Thyroid gland (tissue), 4 donors: ENCODE data around the gene LRRC28. TPM values are rescaled to one million over a fixed set of nuclear protein-coding genes. Genes with fewer than 3 reads are reported as not detected.

ENCODE experiments used
- DNase-seq, 2 donors: peaks; one replicate each; pipeline ENCODE4 v3.0.0-alpha.2; 2019
- H3K27ac ChIP-seq, 3 donors: fragments of 200-600 bp; sonication (generic); 1 replicate in 2 of 3; 2 replicates in 1 of 3; pipeline ENCODE4 v1.5.1; 2016 to 2019; ENCODE audit warnings: mild to moderate bottlenecking in 1 of 3, moderate library complexity in 1 of 3
- H3K27me3 ChIP-seq: fragments of 200-600 bp; sonication (generic); one replicate; pipeline ENCODE4 v1.5.1; 2019
- H3K36me3 ChIP-seq, 2 donors: fragments of 200-600 bp; sonication (generic); one replicate each; pipeline ENCODE4 v1.5.1; 2016 to 2019
- H3K4me1 ChIP-seq, 2 donors: fragments of 200-600 bp; sonication (generic); one replicate each; pipeline ENCODE4 v1.5.1; 2017 to 2019
- H3K4me3 ChIP-seq, 3 donors: fragments of 200-600 bp; sonication (generic); replicated peaks in 1 of 3; 1 replicate in 2 of 3; 2 replicates in 1 of 3; pipeline ENCODE4 v1.5.1; 2016; ENCODE audit warnings: mild to moderate bottlenecking in 1 of 3
- H3K9me3 ChIP-seq: fragments of 200-600 bp; sonication (generic); one replicate; pipeline ENCODE4 v1.5.1; 2017
- CTCF ChIP-seq, 6 experiments: fragments of 200-600 bp in 3 of 6; fragments of 450-650 bp in 3 of 6; sonication (generic) in 3 of 6; IDR thresholded peaks; one replicate each; pipeline ENCODE4 v1.5.1; 2016 to 2019; ENCODE audit warnings: antibody characterized with exemption in 6 of 6, mild to moderate bottlenecking in 2 of 6, inconsistent platforms in 1 of 6, moderate library complexity in 1 of 6
- POLR2A ChIP-seq, 2 donors: fragments of 450-650 bp; IDR thresholded peaks; one replicate each; pipeline ENCODE4 v1.6.1; 2017; ENCODE audit warnings: antibody characterized with exemption in 2 of 2, mild to moderate bottlenecking in 2 of 2, moderate library complexity in 1 of 2
- WGBS, 2 donors: methylation state at CpG; one replicate each; pipeline ENCODE4 v1.1.5; 2017; 5-methylcytosine and 5-hydroxymethylcytosine counted together
- intact Hi-C: fragments of 100-400 bp; cut with DNase I; formaldehyde crosslinking; loops from one replicate; pipeline ENCODE4 v1.15.1; 2023
- total RNA-seq, 4 donors: library from RNA; depleted of rRNA; stranded (reverse); fragments of >200 nt; gene quantifications; one replicate each; pipeline ENCODE4 v1.2.3, GENCODE V29; 2016

Gene LRRC28
- total RNA-seq, 4 donors from 2014 or later, result 36.1 to 51.6 (median 44.8) TPM

DNA sequence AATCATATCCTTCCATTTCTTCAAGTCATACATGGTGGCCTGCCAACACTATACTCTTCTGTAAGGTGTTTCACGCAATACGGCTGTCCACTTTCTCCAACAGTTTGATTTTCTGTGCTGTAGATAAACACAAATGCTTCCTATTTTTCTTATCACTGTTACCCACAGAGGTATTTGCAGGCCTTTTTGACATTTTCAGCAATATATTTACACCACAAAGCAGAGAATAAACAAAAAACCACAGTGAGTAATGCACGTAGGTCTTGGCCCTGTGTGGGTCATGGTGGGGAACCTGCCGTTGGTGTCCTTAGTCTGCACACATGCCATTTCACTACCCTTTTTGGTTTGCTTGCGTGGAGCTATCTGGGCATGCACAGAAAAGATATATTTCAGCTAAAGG lies 59.5 kb downstream of the LRRC28 start:
- no peak for TF ChIP-seq POLR2A (IDR thresholded peaks at IDR 0.05)
- TF ChIP-seq CTCF (IDR thresholded peaks at IDR 0.05), result no peak
- H3K27me3 ChIP-seq, result no peaks in the 10 kb centered on the region

DNA sequence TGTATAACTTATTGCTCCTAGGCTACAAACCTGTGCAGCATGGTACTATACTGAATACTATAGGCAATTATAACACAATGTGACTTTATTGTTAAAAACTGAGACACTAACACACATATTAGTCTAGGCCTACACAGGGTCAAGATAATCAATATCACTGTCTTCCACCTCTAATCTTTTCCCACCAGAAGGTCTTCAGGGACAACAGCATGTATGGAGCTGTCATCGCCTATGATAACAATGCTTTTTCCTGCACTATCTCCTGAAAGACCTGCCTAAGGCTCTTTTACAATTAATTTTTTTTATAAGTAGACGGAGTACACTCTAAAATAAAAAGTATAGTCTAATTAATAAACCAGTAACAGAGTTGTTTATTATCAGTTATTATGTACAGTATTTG lies 60.9 kb downstream of the LRRC28 start:
- Histone ChIP-seq H3K4me1 (peaks cover 2 to 6% of the 10 kb centered on the region in 2 donors), H3K27ac (no peak overlapping the region), H3K9me3 (no peaks in the 10 kb centered on the region), H3K27me3 (no peaks in the 10 kb centered on the region), H3K36me3 (no peaks in the 10 kb centered on the region), H3K4me3 (no peak overlapping the region)
- no peak for TF ChIP-seq POLR2A (IDR thresholded peaks at IDR 0.05)
- TF ChIP-seq CTCF (IDR thresholded peaks at IDR 0.05), result no peak
- no peak for DNase-seq
- WGBS, 2 donors, result 72 to 99% methylated on average over 2 of the region's 2 CpGs
- intact Hi-C loops, result no loop called here

More for the DNA sequence above, 59.5 kb downstream of the LRRC28 start:
- Histone ChIP-seq H3K4me3 (no peak overlapping the region), H3K36me3 (no peaks in the 10 kb centered on the region), H3K4me1 (peaks cover 11 to 17% of the 10 kb centered on the region in 2 donors), H3K9me3 (no peaks in the 10 kb centered on the region), H3K27ac (no peak overlapping the region)
- WGBS, 2 donors, result 95 to 96% methylated on average over 5 of the region's 5 CpGs
- intact Hi-C loops, result no loop called here
- DNase-seq, result no peak

- intact Hi-C loops, result no loop called here
- H3K27me3 ChIP-seq, result no peaks in the 10 kb centered on the region
- no peak for DNase-seq
- TF ChIP-seq CTCF (IDR thresholded peaks at IDR 0.05) (no peak), POLR2A (IDR thresholded peaks at IDR 0.05) (no peak)
- H3K9me3 ChIP-seq, result no peaks in the 10 kb centered on the region
- H3K4me1 ChIP-seq, result peaks cover 0 to under 1% of the 10 kb centered on the region in 2 donors
- H3K27ac ChIP-seq, result no peak overlapping the region
- 97 to 98% methylated on average over 3 of the region's 3 CpGs for WGBS, 2 donors
- no peak overlapping the region for H3K4me3 ChIP-seq
- no peaks in the 10 kb centered on the region for H3K36me3 ChIP-seq
Observed at GRCh38 chr15:99312794-99313193, 61.5 kb downstream of the LRRC28 start.

DNA sequence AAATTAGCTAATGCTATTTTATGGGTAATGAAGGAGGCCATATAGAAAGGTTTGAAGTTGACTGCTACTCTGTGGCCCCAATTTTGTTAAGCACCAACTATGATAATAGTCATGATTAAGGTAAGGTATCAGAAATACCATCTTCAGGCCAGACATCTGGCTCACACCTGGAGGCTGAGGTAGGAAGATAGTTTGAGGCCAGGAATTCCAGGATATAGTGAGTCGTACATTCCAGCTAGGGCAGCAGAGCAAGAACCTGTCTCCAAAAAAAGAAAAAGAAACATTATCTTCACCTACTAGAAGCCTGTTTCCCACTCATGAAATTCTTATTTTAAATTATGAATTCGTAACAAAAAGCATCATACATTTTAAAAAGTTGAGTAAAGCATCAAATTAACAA lies 64.4 kb downstream of the LRRC28 start:
- no peaks in the 10 kb centered on the region for H3K9me3 ChIP-seq
- no peak overlapping the region for H3K27ac ChIP-seq
- H3K36me3 ChIP-seq, result no peaks in the 10 kb centered on the region
- H3K27me3 ChIP-seq, result no peaks in the 10 kb centered on the region
- 98 to 99% methylated on average over 2 of the region's 2 CpGs for WGBS, 2 donors
- no peak for DNase-seq
- no peaks in the 10 kb centered on the region for H3K4me1 ChIP-seq
- intact Hi-C loops, result no loop called here
- no peak for TF ChIP-seq CTCF (IDR thresholded peaks at IDR 0.05)
- no peak for TF ChIP-seq POLR2A (IDR thresholded peaks at IDR 0.05)
- no peak overlapping the region for H3K4me3 ChIP-seq

GRCh38 chr15:99320374-99321215 lies 69.3 kb downstream of the LRRC28 start:
- H3K4me3 ChIP-seq, result no peak overlapping the region
- no peak for DNase-seq
- H3K36me3 ChIP-seq, result no peaks in the 10 kb centered on the region
- H3K27ac ChIP-seq, result no peak overlapping the region
- TF ChIP-seq POLR2A (IDR thresholded peaks at IDR 0.05), result no peak
- TF ChIP-seq CTCF (IDR thresholded peaks at IDR 0.05), result no peak
- no peaks in the 10 kb centered on the region for H3K9me3 ChIP-seq
- no peaks in the 10 kb centered on the region for H3K27me3 ChIP-seq
- 86 to 88% methylated on average over 1 of the region's 1 CpG for WGBS, 2 donors
- H3K4me1 ChIP-seq, result peaks cover 0 to 9% of the 10 kb centered on the region in 2 donors
- intact Hi-C loops, result no loop called here
